CD4-positive, alpha-beta T cell treated with Interleukin-6 at 100 ng/mL for 8 hours (primary cell): ENCODE measurements around the gene TPM3.
"Not testable (repeated sequence)": the region's sequence is repeated elsewhere in the genome, so short reads cannot be mapped to it uniquely, and the experiment has no call there.

ENCODE experiments used
- DNase-seq: peaks from one replicate; pipeline ENCODE4 v3.0.0-alpha.2; 2020; ENCODE audit warnings: mixed read lengths, low spot score

Gene TPM3

DNA sequence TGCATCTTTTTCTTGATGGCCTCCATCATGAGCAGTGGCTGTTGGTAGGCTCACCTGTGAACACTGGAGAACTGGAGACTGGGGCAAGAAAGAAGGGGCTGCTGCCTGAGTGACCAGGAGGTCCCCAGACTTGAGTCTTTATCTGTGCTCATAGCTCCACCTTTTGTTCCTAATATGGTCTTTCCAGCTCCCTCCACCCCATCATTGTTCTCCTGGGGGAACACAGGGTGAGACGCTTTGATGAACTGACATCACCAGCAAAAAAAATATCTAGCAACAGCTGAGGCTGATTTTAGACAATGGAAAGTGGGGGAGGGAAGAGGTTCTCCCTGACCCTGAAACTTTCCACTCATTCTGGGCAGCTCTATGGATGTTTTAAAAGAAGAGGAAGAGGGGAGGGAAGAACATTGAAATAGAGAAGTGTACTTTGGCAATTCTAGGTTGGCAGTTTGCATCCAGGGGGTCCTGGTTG is at the start of gene TPM3:
TSS of gene TPM3 (minus strand) at position 111 of the 472 bp plus-strand sequence. CDS start at position 29, 82 bp downstream.
- DNase-seq = no peak

DNA sequence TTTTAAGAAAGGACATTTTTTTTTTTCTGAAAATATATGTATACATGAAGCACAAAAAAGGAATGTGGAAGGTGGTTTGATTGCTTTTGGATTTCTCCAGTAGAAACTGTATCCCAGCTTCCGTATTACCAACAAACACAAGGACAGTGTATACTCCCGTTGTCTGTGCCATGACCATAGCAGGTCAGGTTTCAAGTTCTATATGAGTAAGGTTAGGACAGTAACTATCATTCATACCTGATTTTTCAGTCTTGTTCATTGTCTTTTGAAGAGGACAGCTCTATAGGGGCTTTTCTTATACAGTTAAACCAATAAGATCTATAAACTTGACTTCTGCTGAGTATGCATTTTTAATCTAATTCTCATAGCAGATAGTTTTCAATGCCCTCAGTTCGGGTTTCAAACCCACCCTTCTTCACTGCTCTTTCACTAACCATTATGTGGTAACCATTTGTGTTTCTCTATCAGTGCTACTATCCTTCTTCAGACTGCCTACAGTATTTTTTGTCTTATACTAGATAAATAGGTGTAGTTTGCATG is 48.5 kb upstream of the TPM3 start:
- DNase-seq = no peak

DNA sequence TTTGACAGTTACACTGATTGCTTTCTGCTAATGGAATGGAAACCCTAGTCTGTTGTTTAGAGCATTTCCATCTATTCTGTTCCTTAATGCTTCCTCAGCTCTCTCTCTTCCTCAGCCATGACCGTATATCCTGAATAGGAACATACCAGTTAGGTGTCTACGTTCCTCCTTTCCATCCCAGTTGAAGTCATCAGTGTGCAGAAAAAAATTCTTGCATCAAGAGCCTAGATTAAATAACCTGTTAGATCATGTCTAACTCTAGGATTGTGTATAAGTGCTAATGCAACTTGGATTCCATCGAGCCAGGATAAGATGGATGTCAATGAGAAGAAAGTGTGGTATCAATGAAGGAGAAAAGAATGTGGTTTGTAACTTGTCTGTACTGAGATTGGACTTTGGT is 47.6 kb upstream of the TPM3 start:
- DNase-seq = no peak

DNA sequence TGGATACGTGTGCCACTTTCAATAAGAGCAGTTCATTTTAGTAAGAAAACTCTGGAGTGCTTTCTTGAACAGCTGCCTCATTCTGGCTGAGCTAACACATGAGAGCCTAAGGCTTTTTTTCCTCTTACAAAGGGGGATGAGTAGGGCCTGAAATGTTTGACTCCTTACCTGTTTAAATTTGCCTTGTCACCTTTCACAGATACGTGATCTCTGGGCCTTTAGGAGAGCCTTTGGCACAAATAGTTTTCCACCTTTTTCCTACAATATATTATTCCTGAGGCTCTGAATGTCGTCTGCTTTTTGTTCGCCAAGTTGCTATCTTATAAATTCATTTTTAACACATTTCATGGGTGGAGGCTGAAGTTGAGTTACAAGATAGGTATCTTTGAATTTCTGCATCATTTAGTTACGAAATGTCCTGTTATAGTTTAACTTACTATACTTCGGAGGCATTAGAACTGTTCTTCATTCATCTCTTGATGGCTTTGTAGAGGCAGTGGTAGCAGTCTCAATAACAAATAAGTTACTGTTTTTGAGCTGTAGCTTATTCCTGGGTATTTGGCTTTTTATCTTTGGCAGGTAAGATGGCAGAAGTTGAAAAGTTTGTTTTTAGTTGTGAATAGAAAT is 46.1 kb upstream of the TPM3 start:
- no peak for DNase-seq

GRCh38 chr1:154237435-154237834 is 45.5 kb upstream of the TPM3 start:
- DNase-seq = no peak

DNA sequence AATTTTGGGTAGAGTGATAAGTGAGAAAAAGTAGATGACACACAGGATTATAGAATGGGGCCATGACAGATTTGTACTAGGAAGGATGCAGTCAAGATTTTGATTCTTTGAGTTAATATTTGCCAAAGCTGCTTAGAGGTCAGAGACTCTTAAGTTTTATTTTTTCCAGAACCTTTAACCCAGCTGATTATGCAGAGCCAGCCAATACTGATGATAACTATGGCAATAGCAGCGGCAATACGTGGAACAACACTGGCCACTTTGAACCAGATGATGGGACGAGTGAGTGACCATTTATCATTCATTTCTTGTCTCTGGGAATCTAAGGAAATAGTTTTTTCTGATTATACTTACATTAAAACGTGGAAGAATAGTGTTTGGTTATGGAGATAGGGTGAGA is 45.0 kb upstream of the TPM3 start:
- DNase-seq = no peak

DNA sequence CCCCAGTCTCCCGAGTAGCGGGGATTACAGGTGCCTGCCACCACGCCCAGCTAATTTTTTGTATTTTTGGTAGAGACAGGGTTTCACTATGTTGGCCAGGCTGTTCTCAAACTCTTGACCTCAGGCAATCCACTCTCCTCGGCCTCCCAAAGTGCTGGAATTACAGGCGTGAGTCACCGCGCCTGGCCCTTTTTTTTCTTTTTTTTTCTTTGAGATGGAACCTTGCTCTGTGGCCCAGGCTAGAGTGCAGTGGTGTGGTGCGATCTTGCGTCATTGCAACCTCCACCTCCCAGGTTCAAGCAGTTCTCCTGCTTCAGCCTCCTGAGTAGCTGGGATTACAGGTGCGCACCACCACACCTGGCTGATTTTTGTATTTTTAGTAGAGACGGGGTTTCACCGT is 41.2 kb upstream of the TPM3 start:
- not testable (repeated sequence) for DNase-seq

GRCh38 chr1:154231112-154231511 is 39.2 kb upstream of the TPM3 start:
- DNase-seq = not testable (repeated sequence)

DNA sequence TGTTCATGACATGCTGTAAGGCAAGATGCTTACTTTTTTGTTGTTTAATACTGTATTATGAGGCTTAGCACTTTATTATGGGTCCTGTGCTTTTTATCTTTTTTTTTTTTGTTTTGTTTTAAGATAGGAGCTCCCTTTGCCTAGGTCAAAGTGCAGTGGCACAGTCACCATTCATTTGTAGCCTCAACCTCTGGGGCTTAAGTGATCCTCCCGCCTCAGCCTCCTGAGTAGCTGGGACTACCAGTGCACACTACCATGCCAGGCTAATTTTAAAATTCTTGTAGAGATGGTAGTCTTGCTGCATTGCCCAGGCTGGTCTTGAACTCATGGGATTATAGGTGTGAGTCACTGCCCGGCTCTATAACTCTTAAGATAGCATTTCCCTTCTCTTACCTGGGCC is 33.5 kb upstream of the TPM3 start:
- no peak for DNase-seq

DNA sequence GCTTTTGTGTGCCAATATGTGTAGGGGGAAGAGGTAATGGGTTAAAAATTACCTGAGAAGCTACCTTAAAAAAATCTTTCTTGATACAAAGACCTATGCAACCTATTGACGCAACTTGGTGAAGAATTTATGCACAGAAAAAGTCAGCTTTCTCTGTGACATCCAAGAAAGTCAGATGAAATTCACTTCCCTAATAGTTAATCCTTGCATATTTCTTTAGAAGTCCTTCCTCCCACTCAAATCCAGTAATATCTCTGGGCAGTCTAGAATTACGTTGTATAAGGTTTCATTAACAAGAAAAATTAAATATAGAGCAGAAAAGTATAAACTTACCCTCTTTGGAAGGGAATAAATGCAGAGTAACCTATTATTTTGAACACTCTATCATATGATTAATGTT is 31.7 kb upstream of the TPM3 start:
- DNase-seq = no peak

GRCh38 chr1:154222918-154223317 is 31.0 kb upstream of the TPM3 start:
- DNase-seq = no peak

DNA sequence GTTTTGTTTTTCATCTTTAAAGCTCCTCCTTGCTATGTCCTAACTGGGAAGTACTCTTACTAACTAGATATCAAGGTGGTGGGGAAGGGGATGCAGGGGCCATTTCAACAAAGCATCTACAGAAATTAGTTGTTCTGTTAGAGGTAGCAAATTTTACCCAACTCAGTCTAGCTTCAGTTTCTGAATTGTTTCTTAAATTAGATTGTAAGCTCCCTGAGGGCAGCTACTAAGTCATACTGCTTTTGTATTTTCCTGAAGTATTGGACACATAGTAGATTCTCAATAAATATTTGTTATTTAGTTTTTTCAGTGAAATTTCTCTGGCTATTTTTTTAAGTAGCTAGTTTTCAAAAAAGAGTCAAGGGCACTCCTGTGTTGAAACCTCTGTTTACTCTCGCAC is 30.6 kb upstream of the TPM3 start:
- DNase-seq = no peak

- DNase-seq = peak; percentile 55
These were observed 29.5 kb upstream of the TPM3 start for GRCh38 chr1:154221278-154222001.

- no peak for DNase-seq
These were observed 29.0 kb upstream of the TPM3 start for GRCh38 chr1:154220970-154221277.

DNA sequence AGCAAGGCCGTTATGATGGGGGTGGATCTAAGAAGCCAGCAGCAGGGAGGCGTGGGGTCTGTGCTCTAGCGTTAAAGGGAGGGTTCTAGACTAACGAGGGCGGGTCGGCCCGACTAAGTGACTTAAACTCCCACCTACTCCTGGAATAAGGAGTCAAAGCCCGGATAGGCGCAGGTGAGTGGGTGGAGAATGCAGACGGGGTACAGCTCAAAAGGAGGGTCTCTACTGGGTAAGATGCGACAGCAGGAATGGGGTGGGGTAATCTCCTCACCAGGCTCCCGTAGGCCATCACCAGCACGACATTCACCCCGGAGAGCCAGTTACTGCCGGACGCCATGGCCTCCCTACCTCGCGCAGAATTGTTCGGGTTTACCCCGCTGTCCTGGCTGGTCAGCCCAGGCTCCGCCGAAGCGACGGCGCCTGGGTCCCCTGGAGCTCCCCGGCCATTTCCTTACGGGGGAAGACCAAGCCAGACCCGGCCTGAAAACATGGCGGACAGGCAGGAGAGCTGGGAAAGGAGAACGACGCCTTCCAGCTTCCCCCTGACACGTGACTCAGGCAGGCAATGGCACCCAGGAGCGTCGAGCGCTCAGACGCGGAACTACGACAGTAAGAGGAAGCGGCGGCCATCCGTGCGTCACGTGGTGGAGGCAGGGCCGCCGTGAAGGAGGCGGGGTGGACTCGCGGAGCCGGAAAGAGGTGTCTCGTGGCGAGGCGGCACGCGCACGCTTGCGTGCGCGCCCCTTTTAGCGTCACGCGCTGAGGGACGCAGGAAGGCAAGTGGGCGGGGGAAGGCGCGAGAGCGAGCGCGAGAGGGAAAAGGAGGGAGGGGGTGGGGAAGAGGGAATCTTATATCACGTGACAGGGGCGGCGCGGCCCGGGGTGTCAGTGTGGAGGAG is 28.4 kb upstream of the TPM3 start, which contains the start of gene UBAP2L:
TSS of gene UBAP2L (plus strand) at position 885 of the 899 bp plus-strand sequence. CDS start 4,169 bp downstream, outside the sequence.
- DNase-seq = peak; percentile 98

- no peak for DNase-seq
These were observed 27.6 kb upstream of the TPM3 start for GRCh38 chr1:154219541-154219940.

- no peak for DNase-seq
These were observed 26.6 kb upstream of the TPM3 start for GRCh38 chr1:154218545-154218944.

DNA sequence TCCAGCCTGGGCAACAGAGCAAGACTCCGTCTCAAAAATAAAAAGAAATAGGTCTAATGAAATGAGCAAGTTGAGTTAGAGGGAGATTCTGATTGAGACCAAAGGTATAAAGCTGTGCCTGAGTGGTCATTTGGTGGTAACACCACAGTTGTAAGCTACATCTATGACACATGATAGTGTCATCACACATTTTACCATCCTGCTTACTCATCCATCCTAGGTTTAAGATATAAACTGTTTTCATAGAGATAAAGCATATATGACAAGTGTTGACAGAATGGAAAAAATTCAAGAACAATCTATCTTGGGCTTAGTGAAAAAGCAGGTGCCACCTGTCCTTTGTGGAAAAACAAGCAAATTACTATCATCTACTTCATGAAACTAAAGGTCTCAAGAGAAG is 21.4 kb upstream of the TPM3 start:
- no peak for DNase-seq

DNA sequence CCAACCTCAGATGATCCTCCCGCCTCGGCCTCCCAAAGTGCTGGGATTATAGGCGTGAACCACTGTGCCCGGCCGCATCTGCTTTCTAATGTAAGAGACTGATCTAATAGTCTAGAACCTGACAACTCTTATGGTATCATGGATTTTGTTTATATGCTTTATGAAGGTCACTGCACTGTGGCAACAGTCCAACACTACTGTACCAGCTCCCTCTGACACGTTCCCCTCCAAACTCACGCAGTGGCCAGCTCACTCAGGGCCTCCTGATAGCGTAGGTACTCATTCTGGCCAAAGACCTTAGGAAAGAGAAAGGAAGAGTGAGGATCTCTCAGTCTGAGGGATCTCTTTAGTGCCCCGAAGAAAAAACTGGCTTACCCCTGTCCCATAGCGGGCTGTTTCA is 20.2 kb upstream of the TPM3 start:
- DNase-seq = no peak

GRCh38 chr1:154208677-154209388 is 16.9 kb upstream of the TPM3 start:
- no peak for DNase-seq

DNA sequence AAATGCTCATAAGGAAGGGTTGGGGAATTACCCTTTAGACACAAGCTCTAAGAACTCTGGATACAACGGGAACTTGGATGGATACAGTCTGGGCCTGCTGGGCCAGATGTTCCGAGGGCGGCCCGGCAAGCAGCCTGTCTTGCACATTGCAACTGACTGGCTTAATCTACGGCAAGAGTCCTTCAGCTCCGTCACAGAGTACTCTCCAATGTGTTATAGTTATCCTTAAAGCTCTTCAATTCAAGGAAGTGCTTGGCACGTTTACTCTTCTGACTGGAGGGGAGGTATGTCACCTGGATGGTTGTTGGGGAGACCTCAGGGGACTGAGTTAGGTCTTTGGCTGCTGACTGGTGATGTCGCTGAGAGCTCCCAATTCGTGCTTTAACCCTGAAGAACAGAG is 15.4 kb upstream of the TPM3 start:
- DNase-seq = no peak

GRCh38 chr1:154206196-154206595 is 14.3 kb upstream of the TPM3 start, which contains the start of gene CFAP141:
Gene CFAP141, minus strand, starts transcription at chr1:154206333. Its CDS starts 26 bp downstream, at chr1:154206307.
- no peak for DNase-seq
